Purkinje cell (primary cell): ENCODE measurements around the gene KATNB1. TPM values are rescaled to one million over a fixed set of nuclear protein-coding genes. Genes with fewer than 3 reads are reported as not detected.

Experiments used
- polyA plus RNA-seq: library from polyadenylated mRNA; unstranded; fragments of >200 nt; fragmentation: Nextera tagmentation; gene quantifications from 2 replicates; pipeline ENCODE4 v1.2.1, GENCODE V29; 2014

Gene KATNB1, protein sequence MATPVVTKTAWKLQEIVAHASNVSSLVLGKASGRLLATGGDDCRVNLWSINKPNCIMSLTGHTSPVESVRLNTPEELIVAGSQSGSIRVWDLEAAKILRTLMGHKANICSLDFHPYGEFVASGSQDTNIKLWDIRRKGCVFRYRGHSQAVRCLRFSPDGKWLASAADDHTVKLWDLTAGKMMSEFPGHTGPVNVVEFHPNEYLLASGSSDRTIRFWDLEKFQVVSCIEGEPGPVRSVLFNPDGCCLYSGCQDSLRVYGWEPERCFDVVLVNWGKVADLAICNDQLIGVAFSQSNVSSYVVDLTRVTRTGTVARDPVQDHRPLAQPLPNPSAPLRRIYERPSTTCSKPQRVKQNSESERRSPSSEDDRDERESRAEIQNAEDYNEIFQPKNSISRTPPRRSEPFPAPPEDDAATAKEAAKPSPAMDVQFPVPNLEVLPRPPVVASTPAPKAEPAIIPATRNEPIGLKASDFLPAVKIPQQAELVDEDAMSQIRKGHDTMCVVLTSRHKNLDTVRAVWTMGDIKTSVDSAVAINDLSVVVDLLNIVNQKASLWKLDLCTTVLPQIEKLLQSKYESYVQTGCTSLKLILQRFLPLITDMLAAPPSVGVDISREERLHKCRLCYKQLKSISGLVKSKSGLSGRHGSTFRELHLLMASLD
- 2.0 and 2.1 TPM in 2 replicates for polyA plus RNA-seq

DNA sequence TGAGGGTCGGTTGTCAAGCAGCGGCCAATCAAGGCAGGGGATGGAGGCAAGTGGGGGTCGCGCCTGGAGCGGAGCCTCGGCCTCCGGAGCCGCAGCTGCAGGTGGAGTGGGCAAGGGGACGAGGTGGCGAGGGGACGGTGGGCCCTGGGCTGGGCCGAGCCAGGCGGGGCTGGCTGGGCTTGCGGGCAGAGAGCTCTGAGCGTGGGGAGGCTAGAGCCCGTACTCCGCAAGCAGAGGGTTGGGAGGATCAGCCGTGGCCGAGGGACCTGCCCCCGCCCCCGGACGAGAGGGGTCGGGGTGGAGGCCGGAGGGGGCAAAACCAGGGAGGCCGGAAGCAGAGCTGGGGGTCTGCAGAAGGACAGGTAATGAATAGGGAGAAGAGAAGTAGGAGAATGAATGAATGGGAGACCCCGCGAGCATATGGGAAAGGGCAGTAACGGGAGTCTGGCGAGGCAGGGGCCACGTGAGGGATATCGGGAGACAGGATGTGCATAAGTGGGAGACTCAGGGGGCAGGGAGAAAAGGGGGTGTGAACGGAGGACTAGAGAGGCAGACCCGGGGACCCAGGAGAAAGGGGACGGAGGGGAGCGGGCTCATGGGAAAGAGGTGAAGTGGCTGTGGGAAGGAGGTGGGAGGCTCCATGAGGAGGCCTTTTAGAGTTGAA lies at the start of gene KATNB1:
KATNB1 (plus strand) TSS at position 16 of the 664 bp plus-strand sequence. CDS start 1,474 bp downstream, outside the sequence.

DNA sequence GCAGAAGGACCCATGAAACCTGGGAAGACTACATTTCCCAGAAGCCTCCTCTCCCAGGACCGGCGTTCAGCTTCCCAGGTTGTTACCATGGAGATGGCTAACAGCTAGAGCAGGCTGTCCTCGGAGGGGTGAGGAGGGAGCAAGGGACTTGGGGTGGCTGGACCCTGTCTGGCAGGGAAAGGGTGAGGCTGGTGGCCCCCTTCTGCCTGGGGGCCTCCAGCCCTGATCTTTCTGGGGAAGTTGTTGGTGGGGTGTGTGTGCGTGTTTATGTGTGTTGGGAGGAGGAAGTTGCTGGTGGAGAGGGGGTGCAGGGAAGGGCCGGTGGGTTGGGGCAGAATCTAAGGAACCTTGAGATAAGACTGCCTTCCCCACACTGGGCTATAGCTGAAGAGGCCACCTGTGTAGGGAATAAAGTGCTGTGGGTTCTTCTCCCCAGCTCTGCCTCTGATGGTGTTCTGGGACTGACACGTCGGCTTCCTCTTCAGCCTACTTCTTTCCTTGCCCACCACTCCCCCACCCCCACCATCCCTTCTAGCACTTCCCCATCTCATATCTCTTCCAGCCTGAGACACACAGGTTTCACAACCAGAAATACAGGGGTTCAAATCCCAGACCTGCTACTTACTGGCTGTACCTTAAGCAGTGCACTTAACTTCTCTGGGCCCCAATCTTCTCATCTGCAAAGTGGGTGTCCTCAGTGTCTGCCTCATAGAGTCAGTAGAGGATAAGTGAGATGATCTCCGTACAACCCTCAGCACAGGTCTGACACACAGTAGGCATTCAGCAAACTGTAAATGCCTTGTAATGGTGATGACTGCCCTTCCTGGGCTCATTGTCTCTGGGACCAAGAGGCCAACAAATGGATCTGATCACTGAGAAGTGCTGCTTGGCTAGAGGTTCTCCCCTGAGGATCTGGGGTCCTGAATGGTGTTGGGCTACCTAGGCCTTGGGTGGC lies 40.6 kb upstream of the KATNB1 start, which contains the start of gene DRC7:
DRC7 (plus strand) TSS at position 82 of the 955 bp plus-strand sequence. CDS start 3,144 bp downstream, outside the sequence.

DNA sequence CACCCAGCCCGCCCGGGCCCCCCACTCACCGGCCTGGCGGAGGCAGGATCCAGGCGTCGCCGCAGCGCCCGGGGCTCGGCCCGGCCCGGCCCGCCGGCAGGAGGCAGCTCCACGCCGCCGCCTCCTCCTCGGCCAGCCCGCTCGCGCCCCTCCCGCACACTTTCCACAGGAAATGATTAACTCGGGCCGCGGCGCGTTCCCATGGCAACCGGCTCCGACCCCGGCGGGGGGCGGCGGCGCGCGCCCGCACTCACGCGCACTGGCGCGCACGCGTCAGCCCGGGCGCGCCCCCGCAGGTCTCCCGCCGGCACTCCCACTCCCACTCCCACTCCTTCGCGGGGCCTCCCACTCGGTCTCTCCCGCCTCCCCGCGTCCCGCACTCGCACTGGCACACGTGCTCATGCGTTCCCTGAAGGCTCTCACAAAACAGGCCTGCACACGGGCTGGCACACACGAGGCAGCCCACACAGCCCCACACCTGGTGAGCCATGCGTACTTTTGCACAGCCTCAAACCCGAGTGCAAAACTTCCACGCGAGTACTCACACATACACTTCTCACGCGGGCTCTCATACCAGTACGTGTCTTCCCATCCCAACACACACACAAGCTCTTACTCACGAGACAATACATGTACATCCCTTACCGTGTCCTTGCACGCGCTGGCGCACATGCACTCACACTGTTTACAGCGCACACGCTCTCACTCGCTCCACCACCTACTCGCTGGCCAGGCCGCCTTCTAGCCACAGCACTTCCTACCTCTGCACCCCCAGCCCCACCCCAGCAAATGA lies 67.0 kb downstream of the KATNB1 start, which contains the start of gene KIFC3:
KIFC3 (minus strand) TSS at position 151 of the 793 bp plus-strand sequence. CDS start 4,248 bp downstream, outside the sequence.

Other genes with a start within 250 kb of the KATNB1 start
- 0.77 and 1.6 TPM in 2 replicates for gene DOK4, start 249.3 kb upstream of the KATNB1 start, polyA plus RNA-seq
- gene CCDC102A, start 199.2 kb upstream of the KATNB1 start, polyA plus RNA-seq = 0.46 TPM in 1 of 2 replicates, not detected in the other
- not detected in 2 replicates for gene ADGRG5, start 193.1 kb upstream of the KATNB1 start, polyA plus RNA-seq
- 2.3 and 3.7 TPM in 2 replicates for gene ADGRG1, start 107.1 kb upstream of the KATNB1 start, polyA plus RNA-seq
- not detected in 2 replicates for gene ADGRG3, start 67.5 kb upstream of the KATNB1 start, polyA plus RNA-seq
- not detected in 2 replicates for gene DRC7, start 41.0 kb upstream of the KATNB1 start, polyA plus RNA-seq
- 0.40 TPM in 1 of 2 replicates, not detected in the other for gene KIFC3, start 66.7 kb downstream of the KATNB1 start, polyA plus RNA-seq
- gene CNGB1, start 235.4 kb downstream of the KATNB1 start, polyA plus RNA-seq = not detected in 2 replicates